ENCODE measurements around the gene DLG2.

The DLG2 gene

DNA sequence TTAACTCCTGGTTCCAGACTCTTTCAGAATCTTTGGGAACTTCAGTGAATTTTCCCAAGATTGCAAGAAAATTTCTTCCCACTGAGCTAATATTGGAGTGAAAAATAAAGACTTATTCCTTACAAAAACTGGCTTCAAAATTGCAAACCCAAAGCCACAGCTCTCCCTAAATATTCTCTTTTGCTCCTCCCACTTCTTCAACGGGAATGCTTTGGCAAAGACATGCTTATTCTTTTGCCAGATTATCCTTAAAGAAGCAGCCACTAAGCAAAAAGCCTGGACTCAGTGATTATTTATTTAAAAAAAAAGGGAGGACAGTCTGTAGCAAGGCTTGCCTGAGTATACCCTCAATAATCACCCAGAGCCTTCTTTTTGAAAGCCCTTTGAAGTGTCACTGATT lies 1438.6 kb downstream of the DLG2 start:
- Histone ChIP-seq H3K4me1 (ENCODE audit: control insufficient read depth, insufficient read depth, low read length) (no peaks in the 10 kb centered on the region), H3K27me3 (ENCODE audit: control insufficient read depth, insufficient read depth, low read length) (no peaks in the 10 kb centered on the region), H3K36me3 (ENCODE audit: control insufficient read depth, insufficient read depth, low read length) (no peaks in the 10 kb centered on the region), H3K27ac (ENCODE audit: low read length) (no peak overlapping the region), H3K4me3 (ENCODE audit: low read length) (no peak overlapping the region), H3K9me3 (ENCODE audit: control insufficient read depth, insufficient read depth, low read length) (no peaks in the 10 kb centered on the region)
- DNase-seq (ENCODE audit: low read depth, low spot score) = no peak
- no CpG with 5 or more reads among the region's 1 CpG for WGBS (ENCODE audit: insufficient coverage, insufficient read length)

DNA sequence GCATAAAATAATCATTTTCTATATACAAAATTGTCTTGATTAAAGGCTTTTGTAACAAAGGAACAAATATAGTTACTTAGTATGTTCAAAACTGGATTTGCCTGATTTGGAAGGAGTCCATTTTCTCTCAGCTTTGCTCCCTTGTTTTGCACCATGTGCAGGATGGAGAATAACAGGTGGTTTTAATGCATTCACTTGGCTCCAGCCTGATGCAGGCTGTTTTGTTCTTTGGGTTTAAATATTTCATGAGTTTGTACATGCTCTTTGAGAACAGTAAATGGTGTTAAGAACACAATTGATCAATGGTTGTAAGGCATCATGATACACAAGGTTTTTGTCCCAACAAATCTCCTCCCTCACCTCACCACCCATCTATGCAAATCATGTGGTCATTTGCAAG lies 1454.1 kb downstream of the DLG2 start:
- no peaks in the 10 kb centered on the region for H3K27me3 ChIP-seq (ENCODE audit: control insufficient read depth, insufficient read depth, low read length)
- no peak for DNase-seq (ENCODE audit: low read depth, low spot score)
- H3K4me1 ChIP-seq (ENCODE audit: control insufficient read depth, insufficient read depth, low read length) = no peaks in the 10 kb centered on the region
- no peaks in the 10 kb centered on the region for H3K9me3 ChIP-seq (ENCODE audit: control insufficient read depth, insufficient read depth, low read length)
- H3K4me3 ChIP-seq (ENCODE audit: low read length) = no peak overlapping the region
- H3K27ac ChIP-seq (ENCODE audit: low read length) = no peak overlapping the region
- H3K36me3 ChIP-seq (ENCODE audit: control insufficient read depth, insufficient read depth, low read length) = no peaks in the 10 kb centered on the region

DNA sequence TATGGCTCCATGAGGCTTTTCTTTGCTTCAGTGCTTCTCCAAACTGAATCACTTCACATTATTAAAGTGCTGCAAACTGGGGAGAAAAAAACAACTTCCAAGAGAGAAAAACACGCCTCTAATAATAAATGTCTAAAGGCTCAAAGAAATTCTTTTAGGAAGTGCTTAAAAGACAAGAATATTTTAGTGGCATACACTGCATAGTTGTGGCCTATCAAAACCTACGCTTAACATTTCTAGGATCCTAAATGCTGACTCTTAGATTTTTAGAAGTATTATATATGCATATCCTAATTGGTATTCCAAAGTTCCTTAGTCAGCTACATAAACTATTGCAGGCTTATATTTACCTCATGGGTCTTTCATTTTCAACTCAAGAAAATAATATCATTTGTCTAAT lies 1462.0 kb downstream of the DLG2 start:
- Histone ChIP-seq H3K4me3 (ENCODE audit: low read length) (no peak overlapping the region), H3K9me3 (ENCODE audit: control insufficient read depth, insufficient read depth, low read length) (no peaks in the 10 kb centered on the region), H3K36me3 (ENCODE audit: control insufficient read depth, insufficient read depth, low read length) (no peaks in the 10 kb centered on the region), H3K4me1 (ENCODE audit: control insufficient read depth, insufficient read depth, low read length) (no peaks in the 10 kb centered on the region), H3K27ac (ENCODE audit: low read length) (no peak overlapping the region), H3K27me3 (ENCODE audit: control insufficient read depth, insufficient read depth, low read length) (no peaks in the 10 kb centered on the region)
- DNase-seq (ENCODE audit: low read depth, low spot score) = no peak
- no CpG with 5 or more reads among the region's 2 CpGs for WGBS (ENCODE audit: insufficient coverage, insufficient read length)

DNA sequence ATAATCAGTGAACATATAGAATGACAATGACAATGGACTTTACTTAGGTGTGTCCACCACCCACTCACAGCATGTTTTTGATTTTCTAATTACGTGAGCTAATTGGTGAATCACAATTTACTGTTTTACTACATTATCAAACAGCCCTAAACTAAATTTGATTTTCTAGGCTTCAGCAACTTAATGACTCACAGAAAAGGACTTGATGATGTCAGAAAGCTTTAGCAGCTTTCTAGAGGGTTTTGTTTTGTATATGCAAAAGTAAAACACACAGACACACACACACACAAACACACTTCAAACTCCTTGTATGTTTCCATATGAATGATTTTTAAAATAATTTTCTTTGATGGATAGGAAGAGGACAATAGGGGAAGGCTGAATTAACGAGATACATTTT lies 1462.4 kb downstream of the DLG2 start:
- no CpG with 5 or more reads among the region's 2 CpGs for WGBS (ENCODE audit: insufficient coverage, insufficient read length)
- Histone ChIP-seq H3K4me3 (ENCODE audit: low read length) (no peak overlapping the region), H3K27me3 (ENCODE audit: control insufficient read depth, insufficient read depth, low read length) (no peaks in the 10 kb centered on the region), H3K9me3 (ENCODE audit: control insufficient read depth, insufficient read depth, low read length) (no peaks in the 10 kb centered on the region), H3K27ac (ENCODE audit: low read length) (no peak overlapping the region), H3K36me3 (ENCODE audit: control insufficient read depth, insufficient read depth, low read length) (no peaks in the 10 kb centered on the region), H3K4me1 (ENCODE audit: control insufficient read depth, insufficient read depth, low read length) (no peaks in the 10 kb centered on the region)
- DNase-seq (ENCODE audit: low read depth, low spot score) = no peak

DNA sequence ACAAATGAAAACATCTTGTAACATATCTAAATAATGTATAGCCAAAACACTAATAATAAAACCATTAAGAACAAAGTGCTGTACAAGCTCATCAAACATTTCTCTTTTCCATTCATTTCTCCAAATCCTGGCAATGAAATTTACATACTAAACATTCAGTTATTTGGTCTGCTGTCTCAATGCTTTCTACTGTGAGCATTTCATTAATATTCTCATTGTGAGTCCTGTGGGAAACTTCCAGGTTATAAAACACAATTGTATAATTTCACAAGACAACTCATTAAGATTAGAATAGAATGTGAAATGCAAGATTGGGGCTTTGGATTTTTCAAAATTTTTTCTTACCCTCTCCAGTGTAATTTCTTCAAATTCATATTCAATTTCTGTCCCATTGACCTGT lies 1464.0 kb downstream of the DLG2 start:
- DNase-seq (ENCODE audit: low read depth, low spot score) = no peak
- Histone ChIP-seq H3K4me3 (ENCODE audit: low read length) (no peak overlapping the region), H3K27ac (ENCODE audit: low read length) (no peak overlapping the region), H3K27me3 (ENCODE audit: control insufficient read depth, insufficient read depth, low read length) (no peaks in the 10 kb centered on the region), H3K36me3 (ENCODE audit: control insufficient read depth, insufficient read depth, low read length) (no peaks in the 10 kb centered on the region), H3K4me1 (ENCODE audit: control insufficient read depth, insufficient read depth, low read length) (no peaks in the 10 kb centered on the region), H3K9me3 (ENCODE audit: control insufficient read depth, insufficient read depth, low read length) (no peaks in the 10 kb centered on the region)

DNA sequence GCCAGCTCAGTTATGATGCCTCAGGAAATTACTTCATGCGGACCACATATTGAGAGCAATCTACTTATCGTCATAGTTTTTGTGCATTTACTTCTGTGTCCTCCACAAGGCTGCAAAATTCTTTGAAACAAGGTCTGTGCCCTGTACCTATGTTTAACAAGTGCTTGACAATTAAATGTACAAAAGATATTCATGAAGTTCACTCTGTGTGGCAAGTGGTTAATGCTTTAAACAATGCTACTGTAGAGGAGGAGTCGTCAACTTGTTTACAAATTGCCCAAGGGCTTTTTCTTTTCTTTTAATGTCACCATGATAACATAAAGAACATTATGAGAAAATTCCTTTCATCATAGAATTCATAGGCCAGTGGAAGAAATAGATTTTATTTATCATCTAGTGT lies 1469.5 kb downstream of the DLG2 start:
- no peak overlapping the region for H3K27ac ChIP-seq (ENCODE audit: low read length)

DNA sequence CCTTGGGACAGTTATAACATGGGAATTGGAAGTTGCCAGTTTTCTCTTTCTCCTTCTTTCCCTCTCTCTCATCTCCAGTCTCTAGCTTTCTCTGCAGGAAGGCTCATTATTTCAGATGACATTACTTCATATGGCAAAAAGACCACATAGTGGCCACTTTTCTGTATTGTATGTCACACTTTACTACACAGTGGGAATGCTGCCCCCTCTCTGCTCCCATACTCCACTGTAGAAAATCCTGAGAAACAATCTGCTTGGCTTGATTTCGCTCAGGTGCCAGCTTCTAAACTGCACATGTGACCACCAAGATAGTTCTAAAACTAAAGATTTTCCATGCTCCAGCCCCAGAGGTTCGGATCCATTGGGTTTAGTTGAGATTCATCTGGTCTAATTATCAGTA lies 1480.3 kb downstream of the DLG2 start:
- no peaks in the 10 kb centered on the region for H3K27me3 ChIP-seq (ENCODE audit: control insufficient read depth, insufficient read depth, low read length)
- H3K9me3 ChIP-seq (ENCODE audit: control insufficient read depth, insufficient read depth, low read length) = no peaks in the 10 kb centered on the region
- no peak overlapping the region for H3K4me3 ChIP-seq (ENCODE audit: low read length)
- no CpG with 5 or more reads among the region's 2 CpGs for WGBS (ENCODE audit: insufficient coverage, insufficient read length)
- no peak for DNase-seq (ENCODE audit: low read depth, low spot score)
- H3K27ac ChIP-seq (ENCODE audit: low read length) = no peak overlapping the region
- H3K36me3 ChIP-seq (ENCODE audit: control insufficient read depth, insufficient read depth, low read length) = no peaks in the 10 kb centered on the region
- no peaks in the 10 kb centered on the region for H3K4me1 ChIP-seq (ENCODE audit: control insufficient read depth, insufficient read depth, low read length)

More for the DNA sequence above, 1469.5 kb downstream of the DLG2 start:
- Histone ChIP-seq H3K4me1 (ENCODE audit: control insufficient read depth, insufficient read depth, low read length) (no peaks in the 10 kb centered on the region; the same call in 1 of the 2 replicates), H3K9me3 (ENCODE audit: control insufficient read depth, insufficient read depth, low read length) (no peaks in the 10 kb centered on the region), H3K4me3 (ENCODE audit: low read length) (no peak overlapping the region), H3K36me3 (ENCODE audit: control insufficient read depth, insufficient read depth, low read length) (no peaks in the 10 kb centered on the region), H3K27me3 (ENCODE audit: control insufficient read depth, insufficient read depth, low read length) (no peaks in the 10 kb centered on the region)
- no CpG with 5 or more reads among the region's 3 CpGs for WGBS (ENCODE audit: insufficient coverage, insufficient read length)
- DNase-seq (ENCODE audit: low read depth, low spot score) = no peak

DNA sequence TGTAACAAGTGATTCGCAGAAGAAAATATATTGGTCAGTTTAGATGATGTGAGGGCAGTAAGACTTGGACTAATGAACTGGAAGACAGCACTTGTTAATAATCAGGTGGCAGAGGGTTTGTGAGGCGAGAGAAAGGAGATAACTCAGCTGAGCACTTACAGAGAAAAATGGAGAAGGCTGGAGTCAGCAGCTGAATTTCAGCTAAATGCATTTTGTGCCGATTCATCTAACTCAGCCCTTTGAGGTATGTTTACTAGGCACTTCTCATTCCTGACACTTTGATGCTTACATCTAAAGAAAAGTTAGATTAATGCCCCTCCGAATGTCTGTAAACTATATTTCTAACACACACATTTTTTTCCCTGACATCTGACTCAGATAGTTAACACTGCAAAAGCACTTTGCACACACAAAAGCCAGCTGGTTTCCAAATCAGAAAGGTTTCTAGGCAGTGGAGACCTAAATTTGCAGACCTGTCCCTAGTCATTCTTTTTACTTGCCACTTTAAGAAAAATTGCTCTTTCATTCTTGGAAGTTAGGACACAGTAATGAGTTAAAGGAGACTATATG lies 1481.4 kb downstream of the DLG2 start:
- Histone ChIP-seq H3K27me3 (ENCODE audit: control insufficient read depth, insufficient read depth, low read length) (no peaks in the 10 kb centered on the region), H3K4me3 (ENCODE audit: low read length) (no peak overlapping the region), H3K27ac (ENCODE audit: low read length) (no peak overlapping the region), H3K4me1 (ENCODE audit: control insufficient read depth, insufficient read depth, low read length) (no peaks in the 10 kb centered on the region), H3K36me3 (ENCODE audit: control insufficient read depth, insufficient read depth, low read length) (no peaks in the 10 kb centered on the region), H3K9me3 (ENCODE audit: control insufficient read depth, insufficient read depth, low read length) (no peaks in the 10 kb centered on the region)
- DNase-seq (ENCODE audit: low read depth, low spot score) = no peak
- no CpG with 5 or more reads among the region's 4 CpGs for WGBS (ENCODE audit: insufficient coverage, insufficient read length)

DNA sequence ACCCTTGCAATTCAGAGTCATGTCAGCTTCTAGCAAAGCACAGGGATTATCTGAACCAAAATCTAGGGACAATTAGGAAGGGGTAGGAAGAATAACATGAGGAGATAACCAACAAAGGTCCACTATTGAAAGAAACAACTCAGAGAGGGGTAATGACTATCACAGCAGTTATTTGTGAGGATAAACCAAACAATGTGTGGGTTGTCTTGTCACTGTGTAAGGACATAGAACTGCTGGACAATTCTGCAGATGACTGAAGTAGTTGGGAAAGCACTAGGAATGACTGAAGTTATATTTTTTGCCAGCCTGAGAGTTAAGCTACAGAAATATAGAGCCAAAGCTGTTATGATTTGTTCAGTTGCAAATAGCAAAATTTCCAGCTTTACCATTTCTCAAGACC lies 1482.6 kb downstream of the DLG2 start:
- Histone ChIP-seq H3K4me1 (ENCODE audit: control insufficient read depth, insufficient read depth, low read length) (no peaks in the 10 kb centered on the region), H3K27ac (ENCODE audit: low read length) (no peak overlapping the region), H3K27me3 (ENCODE audit: control insufficient read depth, insufficient read depth, low read length) (no peaks in the 10 kb centered on the region), H3K9me3 (ENCODE audit: control insufficient read depth, insufficient read depth, low read length) (no peaks in the 10 kb centered on the region), H3K4me3 (ENCODE audit: low read length) (no peak overlapping the region), H3K36me3 (ENCODE audit: control insufficient read depth, insufficient read depth, low read length) (no peaks in the 10 kb centered on the region)
- no peak for DNase-seq (ENCODE audit: low read depth, low spot score)

DNA sequence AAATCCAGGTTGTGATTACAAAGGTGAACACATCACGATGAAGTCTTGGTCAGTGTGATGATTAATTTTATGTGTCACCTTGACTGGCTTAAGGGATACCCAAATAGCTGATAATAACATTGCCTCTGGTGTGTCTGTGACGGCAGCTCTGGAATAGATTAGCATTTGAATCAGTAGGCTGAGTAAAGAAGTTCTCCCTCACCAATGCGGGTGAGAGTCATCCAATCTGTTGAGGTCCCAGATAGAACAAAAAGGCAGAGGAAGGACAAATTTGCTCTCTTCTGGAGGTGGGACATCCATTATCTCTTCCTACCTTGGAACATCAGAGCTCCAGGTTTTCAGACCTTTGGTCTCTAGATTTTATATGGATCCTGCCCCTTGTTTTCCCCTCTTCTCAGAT lies 1484.7 kb downstream of the DLG2 start:
- no peaks in the 10 kb centered on the region for H3K36me3 ChIP-seq (ENCODE audit: control insufficient read depth, insufficient read depth, low read length)
- DNase-seq (ENCODE audit: low read depth, low spot score) = no peak
- no peaks in the 10 kb centered on the region for H3K4me1 ChIP-seq (ENCODE audit: control insufficient read depth, insufficient read depth, low read length)
- H3K4me3 ChIP-seq (ENCODE audit: low read length) = no peak overlapping the region
- WGBS (ENCODE audit: insufficient coverage, insufficient read length) = no CpG with 5 or more reads among the region's 3 CpGs
- H3K27me3 ChIP-seq (ENCODE audit: control insufficient read depth, insufficient read depth, low read length) = no peaks in the 10 kb centered on the region
- no peak overlapping the region for H3K27ac ChIP-seq (ENCODE audit: low read length)
- H3K9me3 ChIP-seq (ENCODE audit: control insufficient read depth, insufficient read depth, low read length) = no peaks in the 10 kb centered on the region

DNA sequence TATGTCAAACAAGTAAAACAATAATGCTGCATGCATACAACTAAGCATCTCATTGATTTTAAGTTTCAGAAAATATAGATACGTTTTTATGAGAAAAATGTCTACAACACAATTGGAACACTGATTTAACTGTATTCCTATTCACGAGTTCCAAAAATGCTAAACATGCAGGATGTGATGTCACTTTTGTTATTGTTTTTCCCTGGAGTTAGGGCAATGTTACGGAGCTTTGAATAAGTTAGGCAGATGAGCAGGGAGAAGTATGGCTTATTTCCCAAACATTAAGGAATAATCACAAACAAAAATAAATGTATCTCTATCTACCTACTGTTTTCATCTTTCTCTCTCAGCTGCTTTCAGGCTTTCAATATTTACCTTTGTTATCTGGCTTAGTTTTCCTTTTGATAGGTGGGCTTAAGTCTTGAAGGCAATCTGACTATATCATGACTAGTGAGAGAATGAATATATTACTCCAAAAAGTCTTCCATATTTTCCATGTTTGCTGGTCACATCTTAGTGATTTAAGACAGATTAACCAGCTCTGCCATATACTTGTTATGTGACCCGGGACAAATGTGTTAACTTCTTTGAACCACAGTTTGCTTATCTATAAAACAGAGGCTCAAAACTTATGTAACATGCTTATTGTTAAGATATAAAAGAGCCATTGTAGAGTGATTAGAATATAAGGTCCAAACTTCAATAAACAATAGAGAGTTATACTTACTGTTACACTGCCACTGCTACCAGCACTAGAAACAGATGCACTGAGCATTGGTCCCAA lies 1486.6 kb downstream of the DLG2 start:
- no CpG with 5 or more reads among the region's 4 CpGs for WGBS (ENCODE audit: insufficient coverage, insufficient read length)
- H3K27me3 ChIP-seq (ENCODE audit: control insufficient read depth, insufficient read depth, low read length) = no peaks in the 10 kb centered on the region
- no peak for DNase-seq (ENCODE audit: low read depth, low spot score)
- no peaks in the 10 kb centered on the region for H3K4me1 ChIP-seq (ENCODE audit: control insufficient read depth, insufficient read depth, low read length)
- no peaks in the 10 kb centered on the region for H3K9me3 ChIP-seq (ENCODE audit: control insufficient read depth, insufficient read depth, low read length)
- no peak overlapping the region for H3K4me3 ChIP-seq (ENCODE audit: low read length)
- no peaks in the 10 kb centered on the region for H3K36me3 ChIP-seq (ENCODE audit: control insufficient read depth, insufficient read depth, low read length)
- H3K27ac ChIP-seq (ENCODE audit: low read length) = no peak overlapping the region

Measured in iPS DF 6.9 (cell line).